GM21423 (cell line): ENCODE data around the gene ACHE.
"Not testable (repeated sequence)": the region's sequence is repeated elsewhere in the genome, so short reads cannot be mapped to it uniquely, and the experiment has no call there.

Experiments
- ATAC-seq: cut with Tn5 transposase; IDR thresholded peaks from one replicate; pipeline ENCODE4 v1.9.1; 2021; ENCODE audit warnings: mild to moderate bottlenecking, moderate library complexity; ENCODE audit not compliant: unreplicated experiment

Gene ACHE

GRCh38 chr7:100865938-100866728 lies 29.6 kb downstream of the ACHE start:
- no peak for ATAC-seq

GRCh38 chr7:100865372-100865911 lies 30.2 kb downstream of the ACHE start:
- ATAC-seq, result no peak

- ATAC-seq, result no peak
These were observed 31.3 kb downstream of the ACHE start for GRCh38 chr7:100864263-100864845.

GRCh38 chr7:100863406-100863950 lies 32.2 kb downstream of the ACHE start:
- ATAC-seq, result no peak

- ATAC-seq, result no peak
These were observed 34.1 kb downstream of the ACHE start for GRCh38 chr7:100861616-100861985.

GRCh38 chr7:100860702-100861615 lies 34.7 kb downstream of the ACHE start:
- ATAC-seq, result no peak

- ATAC-seq, result no peak
These were observed 35.8 kb downstream of the ACHE start for GRCh38 chr7:100859856-100860255.

- ATAC-seq, result no peak
These were observed 38.8 kb downstream of the ACHE start for GRCh38 chr7:100856871-100857282.

GRCh38 chr7:100855515-100855914 lies 40.2 kb downstream of the ACHE start:
- no peak for ATAC-seq

- not testable (repeated sequence) for ATAC-seq
These were observed 40.8 kb downstream of the ACHE start for GRCh38 chr7:100854899-100855298.

GRCh38 chr7:100854146-100854895 lies 41.4 kb downstream of the ACHE start:
- no peak for ATAC-seq

GRCh38 chr7:100852048-100852872 lies 43.4 kb downstream of the ACHE start, which contains the start of gene SLC12A9:
SLC12A9 (plus strand) TSS chr7:100852713; CDS start chr7:100854198, 1,485 bp downstream.
- ATAC-seq, result peak; percentile 88

- no peak for ATAC-seq
These were observed 48.3 kb downstream of the ACHE start for GRCh38 chr7:100847360-100847759.

GRCh38 chr7:100840470-100841100 lies 55.1 kb downstream of the ACHE start:
- no peak for ATAC-seq
